GM18499 (cell line): ENCODE results near the gene PDE3A.
"Not testable (repeated sequence)": the region's sequence is repeated elsewhere in the genome, so short reads cannot be mapped to it uniquely, and the experiment has no call there.

Source experiments
- ATAC-seq: cut with Tn5 transposase; IDR thresholded peaks from one replicate; pipeline ENCODE4 v1.9.1; 2021; ENCODE audit warnings: moderate number of reproducible peaks; ENCODE audit not compliant: insufficient read depth, unreplicated experiment

The PDE3A gene

DNA sequence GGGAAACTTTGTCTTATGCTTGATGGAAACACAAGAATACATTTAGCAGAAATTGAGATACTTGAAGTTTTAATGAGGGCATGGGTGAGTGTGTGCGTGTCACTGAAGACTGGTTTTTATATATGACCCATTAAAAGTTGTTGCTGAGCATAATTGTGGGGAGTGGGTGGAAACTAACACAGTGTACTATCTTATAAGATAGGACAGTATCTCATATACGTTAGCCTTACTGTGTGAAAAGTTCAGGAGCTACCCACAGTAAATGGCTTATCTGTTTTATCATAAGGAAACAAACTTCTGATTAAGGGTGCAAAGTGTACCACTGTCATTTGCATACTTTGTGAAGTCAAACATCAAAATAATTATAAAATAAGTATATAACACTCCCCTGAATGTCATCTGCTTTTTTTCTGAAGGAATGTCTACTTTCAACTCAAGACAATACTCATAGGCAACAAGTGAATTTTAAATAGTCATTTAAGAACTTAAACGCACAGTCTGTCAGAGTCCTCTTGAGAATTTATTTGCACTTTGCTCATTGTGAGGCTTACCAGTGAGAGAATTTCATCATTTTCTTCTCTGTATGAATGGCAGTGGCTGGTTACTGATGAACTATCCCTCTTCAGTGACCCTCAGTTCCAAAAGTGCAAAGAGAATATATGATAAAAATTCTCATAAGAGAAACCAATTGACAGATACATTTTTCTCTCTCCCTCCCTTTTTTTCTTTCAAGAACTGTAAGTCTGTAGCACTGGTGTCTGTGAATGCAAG, 4.2 kb downstream of the PDE3A start:
- ATAC-seq: no peak

DNA sequence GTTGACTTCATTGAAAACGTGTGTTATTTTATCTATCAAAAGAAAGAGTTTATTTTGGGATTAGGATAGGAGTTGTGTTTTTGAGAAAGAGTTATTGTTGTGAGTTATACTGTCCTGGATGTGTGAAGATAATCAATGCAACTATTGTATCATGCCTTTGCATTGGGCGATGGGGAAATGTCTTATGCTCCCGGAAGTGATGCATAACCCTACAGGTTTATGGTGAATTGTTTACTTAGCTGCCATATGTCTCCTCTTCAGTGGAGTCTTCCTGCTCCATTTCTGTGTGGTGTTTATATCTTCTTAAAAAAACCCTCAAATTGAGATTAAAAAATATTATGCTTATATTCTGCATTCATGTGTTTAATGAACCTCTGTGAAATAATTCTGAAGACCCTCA, 6.5 kb downstream of the PDE3A start:
- no peak for ATAC-seq

DNA sequence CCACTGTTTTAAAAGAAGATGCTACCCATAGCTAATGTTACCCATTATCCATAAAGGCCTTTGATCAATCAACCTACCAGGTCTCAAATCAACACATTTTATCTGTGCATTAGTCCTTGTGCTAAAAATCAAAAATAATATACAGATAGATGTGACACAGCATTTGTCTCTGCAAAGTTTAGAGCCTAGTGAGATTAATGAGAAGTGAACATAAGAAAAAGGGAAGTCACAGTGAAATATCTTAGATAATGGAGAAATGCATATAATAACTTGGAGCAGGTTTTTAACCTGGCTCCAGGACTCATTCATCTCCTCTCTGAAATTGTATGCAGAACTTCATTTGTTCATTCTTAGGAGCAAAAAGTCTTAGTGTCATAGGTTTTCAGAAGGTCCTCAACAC, 7.2 kb downstream of the PDE3A start:
- ATAC-seq: no peak

DNA sequence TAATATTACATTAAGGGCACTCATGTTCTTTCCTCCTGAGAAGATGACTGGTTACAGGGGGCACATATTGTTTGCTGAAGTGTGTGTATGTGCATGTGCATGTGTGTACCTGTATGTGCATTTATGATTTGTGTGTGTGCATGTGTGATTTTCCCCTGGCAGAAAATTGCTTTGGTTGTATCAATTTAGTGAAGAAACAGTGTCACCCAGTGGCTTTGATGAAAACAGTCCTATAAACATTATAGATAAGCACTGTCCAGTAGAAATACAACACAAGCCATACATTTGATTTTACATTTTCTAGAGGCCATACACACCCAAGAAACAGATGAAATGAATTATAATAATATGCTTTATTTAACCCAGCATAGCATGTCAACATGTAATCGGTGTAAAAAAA, 8.6 kb downstream of the PDE3A start:
- ATAC-seq: no peak

DNA sequence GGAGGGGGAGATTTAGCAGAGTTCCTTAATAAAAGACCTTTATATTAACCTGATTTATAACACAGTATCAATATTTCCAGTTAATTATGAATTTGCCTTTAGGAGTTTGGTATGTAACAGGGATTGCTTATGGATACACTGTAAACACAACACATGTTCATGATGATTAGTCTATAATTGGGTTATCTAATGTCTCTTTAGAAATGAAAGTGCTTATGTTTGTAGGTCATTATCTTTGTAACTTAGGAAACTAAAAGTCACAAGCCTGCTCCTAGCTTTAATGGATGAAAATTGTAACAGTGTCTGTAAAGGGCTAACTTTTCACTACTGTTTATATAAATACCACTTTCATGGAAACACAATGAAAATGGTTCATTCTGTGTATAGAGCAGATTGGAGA, 9.4 kb downstream of the PDE3A start:
- ATAC-seq: no peak

DNA sequence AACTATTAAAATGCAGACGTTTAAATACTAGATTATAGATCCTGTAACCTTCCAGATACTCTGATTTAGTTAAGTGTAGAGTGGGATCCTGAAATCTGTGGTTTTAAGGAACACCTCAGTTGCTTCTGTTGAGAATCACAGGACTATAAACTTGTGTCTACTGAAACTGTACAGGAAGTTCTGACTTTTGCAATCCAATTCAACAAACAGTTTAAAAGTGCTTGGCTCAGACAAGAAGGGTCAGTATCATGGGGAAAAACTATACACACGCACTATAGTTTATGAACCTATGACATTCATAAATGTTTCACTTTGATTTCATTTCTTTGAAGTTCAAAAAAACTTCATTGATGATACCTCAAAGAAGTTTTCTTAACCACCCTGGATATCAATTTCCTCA, 13.8 kb downstream of the PDE3A start:
- no peak for ATAC-seq

DNA sequence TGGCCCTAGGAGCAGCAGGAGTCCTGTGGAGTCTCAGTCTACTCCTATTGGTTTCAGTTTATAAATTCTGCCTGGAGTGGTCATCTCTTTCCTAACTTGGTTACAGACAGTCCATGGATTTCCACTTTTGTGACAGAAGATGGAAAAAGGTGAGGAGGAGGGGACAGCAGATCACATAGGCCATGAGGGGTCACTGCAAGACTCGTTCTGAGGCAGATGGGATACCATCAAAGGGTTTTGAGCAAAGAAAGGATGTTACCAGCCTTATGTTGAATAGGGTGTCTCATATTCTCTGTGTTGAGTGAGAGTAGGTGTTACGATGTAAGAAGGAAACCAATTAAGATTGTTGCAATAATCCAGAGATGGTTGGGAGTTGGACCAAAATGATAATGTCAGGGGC, 15.3 kb downstream of the PDE3A start:
- no peak for ATAC-seq

DNA sequence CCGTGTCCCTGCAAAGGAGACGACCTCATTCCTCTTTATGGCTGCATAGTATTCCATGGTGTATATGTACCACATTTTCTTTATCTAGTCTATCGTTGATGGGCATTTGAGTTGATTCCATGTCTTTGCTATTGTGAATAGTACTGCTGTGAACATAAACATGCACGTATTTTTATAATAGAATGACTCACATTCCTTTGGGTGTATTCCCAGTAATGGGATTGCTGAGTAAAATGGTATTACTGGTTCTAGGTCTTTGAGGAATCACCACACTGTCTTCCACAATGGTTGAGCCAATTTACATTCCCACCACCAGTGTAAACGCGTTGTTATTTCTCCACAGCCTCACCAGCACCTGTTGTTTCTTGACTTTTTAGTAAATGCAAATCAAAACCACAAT, 16.5 kb downstream of the PDE3A start:
- ATAC-seq: not testable (repeated sequence)

DNA sequence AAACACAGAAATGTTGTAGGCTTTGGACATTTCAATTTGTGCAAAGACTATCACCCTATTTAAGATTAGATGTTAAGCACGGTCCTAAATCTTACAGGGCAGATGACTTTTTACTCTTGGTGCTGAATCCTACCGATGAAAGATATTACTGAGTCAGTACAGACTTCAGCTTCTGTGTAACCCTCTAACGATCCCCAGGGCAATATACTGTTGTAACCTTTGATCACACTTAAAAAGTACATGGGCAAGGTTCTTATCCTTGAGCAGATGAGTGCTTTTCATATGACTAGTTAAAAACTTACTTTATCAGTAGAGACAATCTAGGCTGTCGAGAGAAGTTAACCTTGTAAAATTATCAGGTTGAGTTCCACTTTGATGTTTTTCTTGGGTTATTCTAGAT, 22.5 kb downstream of the PDE3A start:
- ATAC-seq: no peak

DNA sequence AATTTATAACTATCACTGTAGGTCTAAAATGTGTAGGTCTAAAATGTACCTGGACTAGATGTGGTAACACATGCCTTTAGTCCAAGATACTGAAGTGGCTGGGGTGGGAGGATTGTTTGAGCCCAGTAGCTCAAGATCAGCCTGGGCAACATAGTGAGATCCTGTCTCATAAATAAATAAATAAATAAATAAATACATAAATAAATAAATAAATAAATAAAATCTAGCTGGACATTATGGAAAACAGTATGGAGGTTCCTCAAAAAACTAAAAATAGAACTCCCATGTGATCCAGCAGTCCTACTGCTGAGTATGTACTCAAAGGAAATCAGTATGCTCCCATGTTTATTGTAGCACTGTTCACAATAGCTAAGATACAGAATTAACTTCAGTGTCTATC, 24.0 kb downstream of the PDE3A start:
- no peak for ATAC-seq

DNA sequence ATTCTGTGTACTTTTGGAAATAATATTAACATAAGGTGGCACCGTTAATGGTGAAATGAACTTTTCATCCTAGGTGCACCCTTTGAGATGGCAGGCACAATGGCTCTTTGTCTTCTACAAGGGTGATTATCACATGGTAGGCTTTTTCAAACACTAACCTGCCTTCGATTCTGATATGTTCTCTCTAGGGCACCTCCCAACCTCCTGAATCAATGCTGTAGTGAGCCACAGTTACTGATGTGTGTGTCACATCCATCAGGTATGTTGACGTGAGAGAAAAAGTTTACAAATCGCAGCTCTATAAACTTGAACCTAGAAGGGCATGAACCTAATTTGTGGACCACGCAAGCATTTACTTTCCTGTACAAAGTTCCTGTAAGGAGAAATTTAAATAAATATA, 25.4 kb downstream of the PDE3A start:
- ATAC-seq: no peak

DNA sequence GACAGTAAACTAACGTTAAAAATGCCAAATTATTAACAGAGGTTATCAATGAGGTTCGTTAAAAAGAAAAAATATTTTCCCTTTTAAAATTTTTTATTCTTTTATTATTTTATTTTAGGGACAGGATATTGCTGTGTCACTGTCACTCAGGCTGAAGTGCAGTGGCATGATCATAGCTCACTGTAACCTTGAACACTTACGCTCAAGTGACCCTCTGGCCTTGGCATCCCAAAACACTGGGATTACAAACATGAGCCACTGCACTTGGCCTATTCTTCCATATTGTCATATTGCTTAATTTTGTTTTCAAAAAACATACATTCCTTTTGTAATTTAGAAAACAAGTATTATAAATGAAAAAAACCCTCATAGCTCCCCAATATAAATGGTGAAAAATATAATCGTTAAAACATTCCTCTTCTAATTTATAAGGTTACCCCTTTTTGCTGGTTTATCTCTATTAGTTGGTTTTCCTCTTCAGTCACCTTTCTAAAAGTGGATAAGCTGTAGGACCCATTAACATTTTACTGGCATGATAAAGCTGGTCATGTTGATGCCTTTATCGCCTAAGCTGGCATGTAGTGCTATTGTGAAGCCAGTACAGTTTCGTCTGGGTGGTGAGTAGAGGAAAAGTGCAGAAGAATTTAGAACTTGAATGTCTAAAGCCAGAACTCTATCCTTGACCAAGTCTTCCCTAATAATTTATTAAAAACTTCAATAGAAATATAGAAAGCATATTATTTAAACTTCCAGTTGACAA, 27.6 kb downstream of the PDE3A start:
- no peak for ATAC-seq

DNA sequence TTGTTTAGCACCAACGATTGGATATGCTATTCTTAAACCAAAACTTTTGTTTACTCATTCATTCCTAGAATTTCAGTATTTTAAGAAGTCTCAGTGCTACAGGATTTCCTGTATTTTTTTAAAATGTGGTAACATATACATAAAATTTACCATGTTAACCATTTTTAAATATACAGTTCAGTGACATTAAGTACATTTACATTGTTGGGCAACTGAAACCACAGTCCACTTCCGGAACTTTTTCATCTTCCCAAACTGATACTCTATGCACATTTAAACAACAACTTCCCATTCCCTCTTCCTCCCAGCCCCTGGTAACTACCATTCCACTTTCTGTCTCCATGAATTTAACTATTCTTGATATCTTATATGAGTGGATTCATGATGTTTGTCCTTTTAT, 30.3 kb downstream of the PDE3A start:
- no peak for ATAC-seq

DNA sequence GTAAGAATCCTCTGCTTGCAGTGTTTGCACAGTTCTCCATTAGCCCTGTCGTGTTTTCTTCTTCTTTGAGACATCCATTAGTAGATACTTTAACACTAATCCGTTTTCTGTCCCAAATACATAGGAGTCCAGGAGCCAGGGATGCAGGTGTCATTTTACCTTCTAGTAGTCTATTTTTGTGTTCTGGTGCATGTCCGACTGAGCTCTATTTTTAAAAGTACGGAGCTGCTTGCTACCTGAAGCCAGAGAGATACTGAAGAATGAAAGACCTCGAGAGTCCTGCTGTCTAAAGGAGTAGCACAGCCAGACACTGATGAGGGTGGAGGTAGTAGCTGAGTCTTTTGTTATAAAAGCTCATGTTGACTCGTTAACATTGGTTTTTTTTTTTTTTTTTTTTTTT, 31.7 kb downstream of the PDE3A start:
- no peak for ATAC-seq

DNA sequence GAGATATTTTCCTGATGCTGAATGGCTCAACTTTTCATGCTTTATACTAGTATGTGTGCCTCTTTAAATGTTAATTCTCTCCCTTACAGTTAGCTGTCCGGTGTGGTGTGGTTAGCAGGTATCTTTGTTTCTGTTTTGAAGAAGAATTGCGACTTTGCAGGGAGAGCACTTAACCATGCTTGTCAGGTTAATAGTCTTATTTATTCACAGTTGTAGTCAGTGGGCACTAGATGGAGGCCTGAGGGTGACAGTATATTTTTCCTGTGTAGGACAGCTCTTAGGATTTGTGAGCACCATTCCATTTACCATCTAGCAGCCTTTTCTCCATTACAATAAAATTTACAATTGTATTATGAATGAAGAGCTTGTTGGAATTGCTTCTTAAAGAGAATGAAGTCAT, 34.9 kb downstream of the PDE3A start:
- no peak for ATAC-seq

DNA sequence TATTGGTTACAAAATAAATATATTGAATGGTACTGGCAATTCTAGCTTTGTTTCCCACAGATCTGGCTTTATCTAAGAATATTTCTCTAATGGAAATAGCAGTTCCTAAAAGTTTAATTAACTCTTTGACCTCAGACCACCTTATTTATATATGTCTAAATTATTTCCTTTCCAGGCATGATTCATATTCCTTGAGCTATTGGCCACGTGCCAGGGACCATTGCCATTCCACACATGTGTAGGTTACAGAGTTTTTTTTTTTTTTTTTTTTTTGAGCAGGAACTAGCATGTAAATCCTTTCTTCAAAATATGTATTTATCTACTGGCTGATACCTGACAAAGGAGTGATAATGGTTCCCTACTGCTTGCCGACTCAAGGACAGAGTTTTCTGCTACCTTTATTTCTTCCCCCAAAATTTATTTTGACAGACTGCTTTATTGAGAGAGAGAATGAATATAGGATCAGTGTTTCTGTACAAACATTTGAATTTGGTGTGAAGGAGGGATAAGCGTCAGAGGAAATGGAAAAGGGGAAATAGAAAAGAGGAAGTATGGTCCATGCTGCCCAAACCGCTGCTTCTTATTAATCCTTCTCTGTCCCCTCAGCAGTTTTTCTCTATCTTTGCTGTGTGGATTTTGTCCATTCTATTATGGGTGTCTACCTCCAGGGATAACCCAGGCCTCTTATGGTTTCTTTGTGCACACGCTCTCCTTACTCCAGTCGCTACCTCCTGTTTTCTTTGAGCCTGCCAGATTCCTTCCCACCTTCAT, 36.4 kb downstream of the PDE3A start:
- ATAC-seq: no peak

DNA sequence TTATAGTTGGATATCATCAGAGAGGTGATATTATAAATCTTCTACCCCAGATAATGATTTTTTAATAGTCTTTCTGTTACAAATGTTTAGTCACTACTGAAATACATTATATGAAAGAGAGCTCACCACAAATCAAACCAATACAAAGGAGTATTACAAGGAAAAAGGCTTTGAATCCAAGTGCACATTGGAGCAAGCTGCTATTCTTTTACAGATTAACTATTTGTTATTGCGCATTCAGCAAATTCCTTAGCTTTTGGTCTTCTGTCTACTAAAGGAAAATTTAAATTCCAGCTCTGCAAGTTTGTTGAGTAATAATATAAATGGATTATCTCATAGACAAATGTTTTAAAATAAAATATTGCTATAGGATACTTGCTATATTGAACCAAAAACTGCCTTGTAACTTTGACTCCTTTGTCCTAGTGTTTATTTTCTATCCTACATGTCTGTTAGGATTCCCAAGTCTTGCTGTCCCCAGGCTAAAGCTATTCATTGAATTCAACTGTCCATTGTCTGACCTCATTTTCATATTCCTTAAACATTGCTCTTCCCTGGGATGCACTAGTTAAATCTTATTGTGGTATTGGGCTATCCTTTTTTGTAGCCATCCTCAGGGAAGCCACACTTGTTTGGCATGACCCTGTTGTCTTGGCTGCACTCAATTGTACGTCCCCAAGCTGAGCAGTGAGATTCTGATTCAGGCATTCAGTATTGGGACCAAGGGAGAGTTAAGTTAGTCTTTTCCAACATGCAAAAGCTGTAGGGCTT, 41.5 kb downstream of the PDE3A start:
- ATAC-seq: no peak

DNA sequence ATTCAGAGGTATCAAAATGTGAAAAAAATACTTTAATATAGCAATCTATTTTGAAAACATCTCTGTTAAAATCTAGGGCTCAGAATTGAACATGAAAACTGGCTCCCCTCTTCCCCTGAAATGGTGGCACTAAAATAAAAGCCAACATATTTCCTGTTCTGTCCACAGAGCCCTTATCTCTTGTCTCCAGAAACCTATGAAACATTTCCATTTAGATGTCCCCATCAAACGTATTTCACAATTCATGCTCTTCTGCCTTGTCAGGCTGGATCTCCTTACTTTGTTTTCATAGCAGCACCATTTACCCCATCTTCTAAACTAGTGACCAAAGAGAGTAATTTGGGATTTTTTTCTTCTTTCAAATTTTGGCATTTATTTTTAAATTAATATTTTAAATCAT, 42.4 kb downstream of the PDE3A start:
- no peak for ATAC-seq

DNA sequence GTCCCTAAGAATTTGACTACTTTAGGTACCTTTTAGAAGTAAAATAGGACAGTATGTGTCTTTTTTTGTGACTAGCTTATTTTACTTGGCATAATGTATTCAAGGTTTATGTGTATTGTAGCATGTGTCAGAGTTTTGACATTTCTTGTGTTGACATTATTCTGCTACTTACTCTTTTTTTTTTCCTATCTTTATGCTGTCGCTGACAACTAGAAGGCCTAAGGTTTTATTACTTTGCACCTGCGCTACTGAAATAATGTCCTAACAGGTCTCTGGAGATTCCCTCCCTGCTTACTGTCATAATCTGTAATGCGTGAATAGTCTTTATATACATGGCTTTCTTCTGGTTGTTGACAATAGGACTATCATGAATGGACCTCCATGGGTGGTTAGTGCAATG, 43.0 kb downstream of the PDE3A start:
- no peak for ATAC-seq

DNA sequence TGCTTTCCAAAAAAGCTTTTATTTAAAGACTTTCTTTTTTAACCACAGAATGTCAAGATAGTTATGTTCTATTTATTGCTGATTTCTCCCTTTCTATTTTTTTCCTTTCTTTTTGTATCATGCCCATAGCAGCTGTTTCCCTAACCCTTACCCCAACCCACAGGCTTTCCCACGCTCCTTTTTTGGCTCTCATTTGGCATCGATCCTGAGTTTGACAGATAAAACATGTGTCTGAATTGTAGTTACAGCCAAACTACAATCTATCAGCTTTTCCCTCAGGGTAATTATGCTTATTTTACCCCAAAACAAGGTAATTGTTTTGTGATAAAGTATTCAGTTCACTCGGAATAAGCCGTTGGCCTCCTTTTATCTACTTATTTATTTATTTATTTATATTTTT, 46.7 kb downstream of the PDE3A start:
- ATAC-seq: no peak

DNA sequence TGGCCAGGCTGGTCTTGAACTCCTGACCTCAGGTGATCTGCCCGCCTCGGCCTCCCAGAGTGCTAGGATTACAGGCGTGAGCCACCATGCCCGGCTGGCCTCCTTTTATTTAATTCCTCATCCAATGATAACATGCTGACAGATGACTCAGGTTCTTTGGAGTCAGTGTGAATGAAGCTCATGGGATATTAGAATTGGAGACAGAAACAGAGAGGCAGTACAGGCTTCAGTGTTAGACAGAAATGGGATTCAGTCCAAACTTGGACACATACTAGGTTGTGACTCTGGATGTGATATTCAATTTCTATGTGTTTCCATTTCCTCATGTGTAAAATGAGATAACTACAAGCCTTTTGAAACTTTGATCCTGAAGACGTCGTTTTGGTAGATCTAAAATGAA, 47.3 kb downstream of the PDE3A start:
- ATAC-seq: no peak
